ENCODE measurements around the gene RINT1.

DNA sequence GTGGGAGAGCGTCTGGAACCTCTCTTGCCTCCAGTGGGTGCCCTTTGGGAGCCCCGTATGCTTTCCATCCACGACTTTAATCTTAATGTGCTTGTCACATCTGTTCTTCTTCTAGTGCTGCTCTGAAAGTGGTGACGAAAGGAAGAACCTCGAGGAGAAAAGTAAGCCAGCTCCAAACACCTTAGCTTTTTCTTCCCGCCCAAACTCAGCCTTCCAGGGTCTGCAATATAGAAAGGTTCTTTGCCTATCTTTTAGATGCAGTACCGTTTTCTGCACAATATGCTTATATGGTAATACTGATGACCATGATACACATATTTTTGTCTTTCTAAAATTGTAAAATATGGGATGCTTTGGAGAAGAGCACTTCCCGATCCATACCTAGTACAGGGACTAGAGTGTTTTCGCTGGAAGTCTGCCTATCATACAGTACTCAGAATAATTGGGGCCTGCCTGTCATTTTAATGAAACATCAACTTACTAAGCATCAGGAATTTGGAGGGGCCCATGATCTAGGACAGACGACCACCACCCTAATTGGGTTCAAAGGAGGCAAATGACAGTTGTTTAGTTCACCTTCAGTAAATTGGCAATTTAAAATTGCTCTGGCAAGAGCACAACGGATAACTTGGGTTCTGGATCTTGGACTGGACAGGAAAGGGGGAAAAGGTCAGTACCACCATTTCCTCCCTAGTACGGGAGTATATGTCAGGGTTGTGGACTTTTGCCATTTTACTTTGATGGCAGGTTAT lies 884 bp downstream of the RINT1 start:
- no peak for TF ChIP-seq POLR2A (IDR thresholded peaks at IDR 0.05)
- TF ChIP-seq, protein P1, sequence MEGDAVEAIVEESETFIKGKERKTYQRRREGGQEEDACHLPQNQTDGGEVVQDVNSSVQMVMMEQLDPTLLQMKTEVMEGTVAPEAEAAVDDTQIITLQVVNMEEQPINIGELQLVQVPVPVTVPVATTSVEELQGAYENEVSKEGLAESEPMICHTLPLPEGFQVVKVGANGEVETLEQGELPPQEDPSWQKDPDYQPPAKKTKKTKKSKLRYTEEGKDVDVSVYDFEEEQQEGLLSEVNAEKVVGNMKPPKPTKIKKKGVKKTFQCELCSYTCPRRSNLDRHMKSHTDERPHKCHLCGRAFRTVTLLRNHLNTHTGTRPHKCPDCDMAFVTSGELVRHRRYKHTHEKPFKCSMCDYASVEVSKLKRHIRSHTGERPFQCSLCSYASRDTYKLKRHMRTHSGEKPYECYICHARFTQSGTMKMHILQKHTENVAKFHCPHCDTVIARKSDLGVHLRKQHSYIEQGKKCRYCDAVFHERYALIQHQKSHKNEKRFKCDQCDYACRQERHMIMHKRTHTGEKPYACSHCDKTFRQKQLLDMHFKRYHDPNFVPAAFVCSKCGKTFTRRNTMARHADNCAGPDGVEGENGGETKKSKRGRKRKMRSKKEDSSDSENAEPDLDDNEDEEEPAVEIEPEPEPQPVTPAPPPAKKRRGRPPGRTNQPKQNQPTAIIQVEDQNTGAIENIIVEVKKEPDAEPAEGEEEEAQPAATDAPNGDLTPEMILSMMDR (IDR thresholded peaks at IDR 0.05): no peak

Data from testis (tissue), 2 donors.